CD4-positive, alpha-beta T cell treated with Interferon alpha-2 for 1 hour (primary cell): ENCODE measurements around the gene PCDHGA8.
"Not testable (repeated sequence)": the region's sequence is repeated elsewhere in the genome, so short reads cannot be mapped to it uniquely, and the experiment has no call there.

Experiments
- DNase-seq, 2 donors: peaks; one replicate each; pipeline ENCODE4 v3.0.0-alpha.2; 2020 to 2022

PCDHGA8 gene

DNA sequence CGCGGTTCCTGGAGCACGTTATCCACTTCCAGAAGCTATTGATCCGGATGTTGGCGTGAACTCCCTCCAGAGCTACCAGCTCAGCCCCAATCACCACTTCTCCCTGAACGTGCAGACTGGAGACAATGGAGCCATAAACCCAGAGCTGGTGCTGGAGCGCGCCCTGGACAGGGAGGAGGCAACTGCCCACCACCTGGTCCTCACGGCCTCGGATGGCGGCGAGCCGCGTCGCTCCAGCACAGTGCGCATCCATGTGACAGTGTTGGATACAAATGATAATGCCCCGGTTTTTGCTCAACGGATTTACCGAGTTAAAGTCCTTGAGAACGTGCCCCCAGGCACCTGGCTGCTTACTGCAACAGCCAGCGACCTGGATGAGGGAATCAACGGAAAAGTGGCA, 11.0 kb downstream of the PCDHGA8 start:
- no peak for DNase-seq

DNA sequence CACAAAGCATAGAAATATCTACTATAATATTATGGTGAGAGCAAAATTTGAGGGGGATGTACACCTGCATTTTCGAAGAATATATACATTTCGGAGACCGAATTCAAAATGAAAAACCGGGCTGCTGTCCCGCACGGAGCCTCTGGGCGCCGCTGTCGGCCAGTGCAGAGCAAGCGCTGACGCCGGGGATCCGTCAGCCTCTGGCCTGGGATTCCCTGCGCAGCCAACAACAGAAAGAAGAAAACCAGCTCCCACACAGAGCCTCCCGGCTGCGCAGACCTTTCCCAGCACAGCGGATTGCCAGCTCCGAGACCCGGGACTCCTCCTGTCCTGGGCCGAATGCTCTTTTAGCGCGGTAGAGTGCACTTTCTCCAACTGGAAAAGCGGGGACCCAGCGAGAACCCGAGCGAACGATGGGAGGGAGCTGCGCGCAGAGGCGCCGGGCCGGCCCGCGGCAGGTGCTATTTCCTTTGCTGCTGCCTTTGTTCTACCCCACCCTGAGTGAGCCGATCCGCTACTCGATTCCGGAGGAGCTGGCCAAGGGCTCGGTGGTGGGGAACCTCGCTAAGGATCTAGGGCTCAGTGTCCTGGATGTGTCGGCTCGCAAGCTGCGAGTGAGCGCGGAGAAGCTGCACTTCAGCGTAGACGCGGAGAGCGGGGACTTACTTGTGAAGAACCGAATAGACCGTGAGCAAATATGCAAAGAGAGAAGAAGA, 15.5 kb downstream of the PCDHGA8 start, which contains the start of gene PCDHGB6:
TSS of gene PCDHGB6 (plus strand) at position 232 of the 716 bp plus-strand sequence. CDS start at position 414, 182 bp downstream.
- DNase-seq: peak in 1 of 2 donors; percentile 51

DNA sequence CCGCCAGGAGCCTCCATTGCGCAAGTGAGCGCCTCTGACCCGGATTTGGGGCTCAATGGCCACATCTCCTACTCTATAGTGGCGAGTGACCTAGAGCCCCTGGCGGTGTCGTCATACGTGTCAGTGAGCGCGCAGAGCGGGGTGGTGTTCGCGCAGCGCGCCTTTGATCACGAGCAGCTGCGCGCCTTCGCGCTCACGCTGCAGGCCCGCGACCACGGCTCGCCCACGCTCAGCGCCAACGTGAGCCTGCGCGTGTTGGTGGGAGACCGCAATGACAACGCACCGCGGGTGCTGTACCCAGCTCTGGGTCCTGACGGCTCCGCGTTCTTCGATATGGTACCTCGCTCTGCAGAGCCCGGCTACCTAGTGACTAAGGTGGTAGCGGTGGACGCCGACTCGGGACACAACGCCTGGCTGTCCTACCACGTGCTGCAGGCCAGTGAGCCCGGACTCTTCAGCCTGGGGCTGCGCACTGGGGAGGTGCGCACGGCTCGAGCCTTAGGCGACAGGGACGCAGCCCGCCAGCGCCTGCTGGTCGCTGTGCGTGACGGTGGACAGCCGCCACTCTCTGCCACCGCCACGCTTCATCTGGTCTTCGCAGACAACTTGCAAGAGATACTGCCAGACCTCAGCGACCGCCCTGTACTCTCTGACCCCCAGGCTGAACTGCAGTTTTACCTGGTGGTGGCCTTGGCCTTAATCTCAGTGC, 17.3 kb downstream of the PCDHGA8 start:
- no peak for DNase-seq

- DNase-seq: no peak
Measured at GRCh38 chr5:141411575-141411974, 19.1 kb downstream of the PCDHGA8 start.

DNA sequence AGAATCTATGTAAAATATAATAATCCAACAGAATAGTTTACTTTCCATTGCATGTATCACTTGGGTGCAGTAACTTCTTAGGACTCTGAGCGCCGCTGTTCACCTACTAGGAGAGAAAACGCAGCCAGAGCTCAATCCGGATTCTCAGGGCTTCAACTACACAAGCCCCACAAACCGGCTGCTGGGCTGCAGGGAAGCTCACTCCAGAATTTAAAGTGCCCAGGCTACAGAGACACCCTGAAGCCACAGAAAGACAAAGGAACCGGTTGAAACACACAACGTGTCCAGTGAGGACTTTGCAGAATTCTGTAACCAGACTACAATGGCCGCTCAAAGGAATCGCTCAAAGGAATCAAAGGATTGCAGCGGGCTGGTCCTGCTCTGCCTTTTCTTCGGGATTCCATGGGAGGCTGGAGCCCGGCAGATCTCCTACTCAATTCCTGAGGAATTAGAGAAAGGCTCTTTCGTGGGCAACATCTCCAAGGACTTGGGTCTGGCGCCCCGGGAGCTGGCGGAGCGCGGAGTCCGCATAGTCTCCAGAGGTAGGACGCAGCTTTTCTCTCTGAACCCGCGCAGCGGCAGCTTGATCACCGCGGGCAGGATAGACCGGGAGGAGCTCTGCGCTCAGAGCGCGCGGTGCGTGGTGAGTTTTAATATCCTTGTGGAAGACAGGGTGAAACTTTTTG, 20.6 kb downstream of the PCDHGA8 start, which contains the start of gene PCDHGA10:
TSS of gene PCDHGA10 (plus strand) at position 134 of the 686 bp plus-strand sequence. CDS start at position 323, 189 bp downstream.
- peak; percentile 50 to 67 for DNase-seq

DNA sequence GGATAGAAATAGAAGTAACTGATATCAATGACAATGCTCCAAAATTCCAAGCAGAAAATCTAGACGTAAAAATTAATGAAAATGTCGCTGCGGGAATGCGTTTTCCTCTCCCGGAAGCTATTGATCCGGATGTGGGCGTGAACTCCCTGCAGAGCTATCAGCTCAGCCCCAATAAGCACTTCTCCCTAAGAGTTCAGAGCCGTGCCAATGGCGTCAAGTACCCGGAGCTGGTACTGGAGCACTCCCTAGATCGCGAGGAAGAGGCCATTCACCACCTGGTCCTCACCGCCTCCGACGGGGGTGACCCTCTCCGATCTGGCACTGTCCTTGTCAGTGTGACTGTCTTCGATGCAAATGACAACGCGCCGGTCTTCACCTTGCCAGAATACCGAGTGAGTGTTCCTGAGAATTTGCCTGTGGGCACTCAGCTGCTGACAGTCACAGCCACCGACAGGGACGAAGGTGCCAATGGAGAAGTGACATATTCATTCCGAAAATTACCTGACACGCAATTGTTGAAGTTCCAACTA, 21.2 kb downstream of the PCDHGA8 start:
- DNase-seq: no peak

DNA sequence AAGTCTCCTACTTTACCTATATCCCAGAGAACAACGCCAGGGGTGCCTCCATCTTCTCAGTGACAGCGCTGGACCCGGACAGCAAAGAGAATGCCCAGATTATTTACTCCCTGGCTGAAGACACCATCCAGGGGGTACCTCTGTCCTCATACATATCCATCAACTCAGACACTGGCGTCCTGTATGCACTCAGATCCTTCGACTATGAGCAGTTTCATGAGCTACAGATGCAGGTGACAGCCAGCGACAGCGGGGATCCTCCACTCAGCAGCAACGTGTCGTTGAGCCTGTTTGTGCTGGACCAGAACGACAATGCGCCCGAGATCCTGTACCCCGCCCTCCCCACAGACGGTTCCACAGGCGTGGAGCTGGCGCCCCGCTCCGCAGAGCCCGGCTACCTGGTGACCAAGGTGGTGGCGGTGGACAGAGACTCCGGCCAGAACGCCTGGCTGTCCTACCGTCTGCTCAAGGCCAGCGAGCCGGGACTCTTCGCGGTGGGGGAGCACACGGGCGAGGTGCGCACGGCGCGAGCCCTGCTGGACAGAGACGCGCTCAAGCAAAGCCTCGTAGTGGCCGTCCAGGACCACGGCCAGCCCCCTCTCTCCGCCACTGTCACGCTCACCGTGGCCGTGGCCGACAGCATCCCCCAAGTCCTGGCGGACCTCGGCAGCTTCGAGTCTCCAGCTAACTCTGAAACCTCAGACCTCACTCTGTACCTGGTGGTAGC, 22.3 kb downstream of the PCDHGA8 start:
- not testable (repeated sequence) for DNase-seq

- DNase-seq: not testable (repeated sequence)
Measured at GRCh38 chr5:141415275-141415618, 22.8 kb downstream of the PCDHGA8 start.

GRCh38 chr5:141417494-141418172, 25.2 kb downstream of the PCDHGA8 start, which contains the start of gene PCDHGB7:
TSS of gene PCDHGB7 (plus strand) at chr5:141417677. CDS start at chr5:141417860, 183 bp downstream.
- DNase-seq: peak; percentile 46 to 48

- no peak for DNase-seq
Measured at GRCh38 chr5:141419074-141419880, 26.8 kb downstream of the PCDHGA8 start.

- DNase-seq: peak; percentile 43 to 57
Measured at GRCh38 chr5:141420855-141421488, 28.5 kb downstream of the PCDHGA8 start, which contains the start of gene PCDHGA11. TSS of gene PCDHGA11 (plus strand) at chr5:141421051. CDS start at chr5:141421228, 177 bp downstream.

- DNase-seq: no peak
Measured at GRCh38 chr5:141421489-141421855, 29.0 kb downstream of the PCDHGA8 start.

GRCh38 chr5:141422742-141423291, 30.4 kb downstream of the PCDHGA8 start:
- DNase-seq: no peak

- DNase-seq: no peak
Measured at GRCh38 chr5:141427783-141428426, 35.5 kb downstream of the PCDHGA8 start.

DNA sequence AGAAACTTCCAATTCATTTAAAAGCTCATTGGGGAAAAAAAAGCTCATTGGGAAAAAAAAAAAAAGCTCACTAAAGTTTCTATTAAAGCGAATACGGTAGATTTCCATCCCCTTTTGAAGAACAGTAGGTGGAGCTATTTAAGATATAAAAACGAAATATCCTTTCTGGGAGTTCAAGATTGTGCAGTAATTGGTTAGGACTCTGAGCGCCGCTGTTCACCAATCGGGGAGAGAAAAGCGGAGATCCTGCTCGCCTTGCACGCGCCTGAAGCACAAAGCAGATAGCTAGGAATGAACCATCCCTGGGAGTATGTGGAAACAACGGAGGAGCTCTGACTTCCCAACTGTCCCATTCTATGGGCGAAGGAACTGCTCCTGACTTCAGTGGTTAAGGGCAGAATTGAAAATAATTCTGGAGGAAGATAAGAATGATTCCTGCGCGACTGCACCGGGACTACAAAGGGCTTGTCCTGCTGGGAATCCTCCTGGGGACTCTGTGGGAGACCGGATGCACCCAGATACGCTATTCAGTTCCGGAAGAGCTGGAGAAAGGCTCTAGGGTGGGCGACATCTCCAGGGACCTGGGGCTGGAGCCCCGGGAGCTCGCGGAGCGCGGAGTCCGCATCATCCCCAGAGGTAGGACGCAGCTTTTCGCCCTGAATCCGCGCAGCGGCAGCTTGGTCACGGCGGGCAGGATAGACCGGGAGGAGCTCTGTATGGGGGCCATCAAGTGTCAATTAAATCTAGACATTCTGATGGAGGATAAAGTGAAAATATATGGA, 38.1 kb downstream of the PCDHGA8 start, which contains the start of gene PCDHGA12:
TSS of gene PCDHGA12 (plus strand) at position 176 of the 782 bp plus-strand sequence. CDS start at position 429, 253 bp downstream.
- DNase-seq: peak; percentile 29 to 38

DNA sequence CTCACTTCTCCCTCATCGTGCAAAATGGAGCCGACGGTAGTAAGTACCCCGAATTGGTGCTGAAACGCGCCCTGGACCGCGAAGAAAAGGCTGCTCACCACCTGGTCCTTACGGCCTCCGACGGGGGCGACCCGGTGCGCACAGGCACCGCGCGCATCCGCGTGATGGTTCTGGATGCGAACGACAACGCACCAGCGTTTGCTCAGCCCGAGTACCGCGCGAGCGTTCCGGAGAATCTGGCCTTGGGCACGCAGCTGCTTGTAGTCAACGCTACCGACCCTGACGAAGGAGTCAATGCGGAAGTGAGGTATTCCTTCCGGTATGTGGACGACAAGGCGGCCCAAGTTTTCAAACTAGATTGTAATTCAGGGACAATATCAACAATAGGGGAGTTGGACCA, 38.9 kb downstream of the PCDHGA8 start:
- no peak for DNase-seq

DNA sequence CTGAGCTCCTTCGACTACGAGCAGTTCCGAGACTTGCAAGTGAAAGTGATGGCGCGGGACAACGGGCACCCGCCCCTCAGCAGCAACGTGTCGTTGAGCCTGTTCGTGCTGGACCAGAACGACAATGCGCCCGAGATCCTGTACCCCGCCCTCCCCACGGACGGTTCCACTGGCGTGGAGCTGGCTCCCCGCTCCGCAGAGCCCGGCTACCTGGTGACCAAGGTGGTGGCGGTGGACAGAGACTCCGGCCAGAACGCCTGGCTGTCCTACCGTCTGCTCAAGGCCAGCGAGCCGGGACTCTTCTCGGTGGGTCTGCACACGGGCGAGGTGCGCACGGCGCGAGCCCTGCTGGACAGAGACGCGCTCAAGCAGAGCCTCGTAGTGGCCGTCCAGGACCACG, 39.9 kb downstream of the PCDHGA8 start:
- DNase-seq: not testable (repeated sequence)

DNA sequence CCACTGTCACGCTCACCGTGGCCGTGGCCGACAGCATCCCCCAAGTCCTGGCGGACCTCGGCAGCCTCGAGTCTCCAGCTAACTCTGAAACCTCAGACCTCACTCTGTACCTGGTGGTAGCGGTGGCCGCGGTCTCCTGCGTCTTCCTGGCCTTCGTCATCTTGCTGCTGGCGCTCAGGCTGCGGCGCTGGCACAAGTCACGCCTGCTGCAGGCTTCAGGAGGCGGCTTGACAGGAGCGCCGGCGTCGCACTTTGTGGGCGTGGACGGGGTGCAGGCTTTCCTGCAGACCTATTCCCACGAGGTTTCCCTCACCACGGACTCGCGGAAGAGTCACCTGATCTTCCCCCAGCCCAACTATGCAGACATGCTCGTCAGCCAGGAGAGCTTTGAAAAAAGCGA, 40.3 kb downstream of the PCDHGA8 start:
- DNase-seq: not testable (repeated sequence)
